Immature natural killer cell (primary cell): Measurements from ENCODE around the gene TBC1D26. TPM values are rescaled to one million over a fixed set of nuclear protein-coding genes. Genes with fewer than 3 reads are reported as not detected.
"Not testable (repeated sequence)": the region's sequence is repeated elsewhere in the genome, so short reads cannot be mapped to it uniquely, and the experiment has no call there.

ENCODE experiments used
- DNase-seq, 3 donors: peaks; one replicate each; pipeline ENCODE4 v3.0.0; 2022; ENCODE audit warnings: mixed read lengths in 1 of 3
- H3K27ac Mint-ChIP-seq, 6 donors: one replicate each; pipeline ENCODE4 v1.8.0; 2020; ENCODE audit warnings: mixed read lengths in 6 of 6, mild to moderate bottlenecking in 5 of 6, inconsistent platforms in 4 of 6, moderate library complexity in 3 of 6
- H3K27me3 Mint-ChIP-seq, 3 donors: one replicate each; pipeline ENCODE4 v1.8.0; 2020 to 2021; ENCODE audit warnings: low read depth in 3 of 3, mild to moderate bottlenecking in 3 of 3, mixed read lengths in 3 of 3, moderate library complexity in 3 of 3, inconsistent platforms in 1 of 3
- H3K36me3 Mint-ChIP-seq, 3 donors: one replicate each; pipeline ENCODE4 v1.8.0; 2020; ENCODE audit warnings: mixed read lengths in 3 of 3, inconsistent platforms in 2 of 3, mild to moderate bottlenecking in 2 of 3
- H3K4me1 Mint-ChIP-seq, 2 donors: one replicate each; pipeline ENCODE4 v1.8.0; 2020; ENCODE audit warnings: inconsistent platforms in 2 of 2, mild to moderate bottlenecking in 2 of 2, mixed read lengths in 2 of 2, moderate library complexity in 1 of 2
- H3K4me3 Mint-ChIP-seq, 5 donors: one replicate each; pipeline ENCODE4 v1.8.0; 2020; ENCODE audit warnings: mild to moderate bottlenecking in 5 of 5, mixed read lengths in 5 of 5, inconsistent platforms in 3 of 5, moderate library complexity in 3 of 5
- H3K9me3 Mint-ChIP-seq, 6 donors: one replicate each; pipeline ENCODE4 v1.8.0; 2020; ENCODE audit warnings: mild to moderate bottlenecking in 6 of 6, mixed read lengths in 6 of 6, inconsistent platforms in 4 of 6, moderate library complexity in 3 of 6
- polyA plus RNA-seq, 3 donors: library from polyadenylated mRNA; unstranded; fragments of 300-500 nt; fragmentation: Illumina TruSeq; gene quantifications; one replicate each; pipeline ENCODE4 v1.2.3, GENCODE V29; 2021

The TBC1D26 gene
- not detected for polyA plus RNA-seq

DNA sequence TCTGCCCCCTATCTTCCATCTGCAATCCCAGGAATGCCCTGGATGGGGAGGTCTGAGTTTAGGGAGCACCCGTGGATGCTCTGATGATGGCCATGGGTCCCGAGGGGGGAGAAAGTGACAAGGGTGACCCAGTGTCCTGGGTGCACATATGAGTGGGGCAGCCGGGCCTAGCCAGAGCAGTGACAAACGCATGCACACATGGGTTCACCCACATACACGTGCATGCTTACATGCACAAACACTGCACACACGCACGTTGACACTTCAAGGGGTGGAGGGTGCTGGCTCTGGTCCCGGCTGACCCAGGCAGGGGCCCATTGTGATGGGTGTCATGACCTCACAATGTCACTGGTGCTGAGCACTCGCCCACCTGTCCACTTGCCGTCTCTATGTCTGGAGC, at the start of gene TBC1D26:
Gene TBC1D26 (plus strand): TSS at position 384 of the 400 bp plus-strand sequence. CDS start 3,066 bp downstream, outside the sequence.
- H3K36me3 Mint-ChIP-seq, DNase-seq, H3K27ac Mint-ChIP-seq, H3K9me3 Mint-ChIP-seq, H3K27me3 Mint-ChIP-seq, H3K4me1 Mint-ChIP-seq, H3K4me3 Mint-ChIP-seq: not testable (repeated sequence)

GRCh38 chr17:15683135-15683534, 48.9 kb upstream of the TBC1D26 start:
- Mint-ChIP-seq H3K4me1 (peaks cover 8 to 19% of the 10 kb centered on the region in 2 donors), H3K27ac (peak overlapping the region in 1 of 6 donors; percentile 53), H3K4me3 (peak overlapping the region in 4 of 5 donors; percentile 14 to 98 (median 64))
- not testable (repeated sequence) for H3K9me3 Mint-ChIP-seq, H3K36me3 Mint-ChIP-seq, H3K27me3 Mint-ChIP-seq, DNase-seq

DNA sequence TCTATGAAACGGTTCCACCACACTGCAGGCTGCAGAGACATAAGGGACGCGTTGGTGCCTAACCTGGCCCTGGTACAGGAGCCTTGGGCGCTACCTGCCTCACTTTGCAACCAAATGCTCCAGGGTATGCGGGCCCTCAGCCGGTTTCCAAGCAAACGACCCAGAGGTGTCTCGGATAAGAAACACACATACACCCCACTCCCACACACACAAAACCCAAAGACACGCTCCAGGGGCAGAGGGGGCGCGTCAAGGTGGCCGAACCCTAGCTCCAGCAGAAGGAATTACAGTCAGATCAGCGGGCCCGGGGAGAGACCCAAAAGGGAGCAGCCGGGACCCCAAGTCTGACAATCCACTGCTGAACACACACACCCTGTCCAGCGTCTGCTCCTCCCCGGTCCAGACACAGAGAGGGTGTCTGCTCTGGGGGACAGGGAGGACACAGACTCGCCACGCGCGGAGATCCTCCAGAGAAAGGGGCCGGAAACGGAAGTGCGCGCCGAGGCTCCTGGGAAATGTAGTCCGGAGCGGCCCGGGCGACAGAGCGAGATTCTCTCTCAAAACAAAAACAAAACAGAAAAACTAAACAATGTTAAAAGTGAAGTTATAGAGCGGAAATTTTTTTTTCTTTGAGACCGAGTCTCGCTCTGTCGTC, 48.1 kb upstream of the TBC1D26 start, which contains the start of gene TRIM16:
Gene TRIM16 (minus strand): TSS at position 488 of the 655 bp plus-strand sequence. CDS start 32,702 bp downstream, outside the sequence.
- H3K9me3 Mint-ChIP-seq, H3K27me3 Mint-ChIP-seq, H3K36me3 Mint-ChIP-seq: not testable (repeated sequence)
- Mint-ChIP-seq H3K27ac (peak within 1 kb of the TSS; percentile 71 to 94 (median 88)), H3K4me3 (peak within 1 kb of the TSS; percentile 88 to 98 (median 94)), H3K4me1 (peaks cover 8 to 19% of the 10 kb centered on the region in 2 donors)
- DNase-seq, result peak; percentile 74 to 77 (median 75)

GRCh38 chr17:15687494-15687893, 44.6 kb upstream of the TBC1D26 start:
- not testable (repeated sequence) for H3K9me3 Mint-ChIP-seq, H3K36me3 Mint-ChIP-seq, H3K27ac Mint-ChIP-seq, H3K27me3 Mint-ChIP-seq, DNase-seq, H3K4me3 Mint-ChIP-seq
- H3K4me1 Mint-ChIP-seq, result peaks cover 8 to 19% of the 10 kb centered on the region in 2 donors

DNA sequence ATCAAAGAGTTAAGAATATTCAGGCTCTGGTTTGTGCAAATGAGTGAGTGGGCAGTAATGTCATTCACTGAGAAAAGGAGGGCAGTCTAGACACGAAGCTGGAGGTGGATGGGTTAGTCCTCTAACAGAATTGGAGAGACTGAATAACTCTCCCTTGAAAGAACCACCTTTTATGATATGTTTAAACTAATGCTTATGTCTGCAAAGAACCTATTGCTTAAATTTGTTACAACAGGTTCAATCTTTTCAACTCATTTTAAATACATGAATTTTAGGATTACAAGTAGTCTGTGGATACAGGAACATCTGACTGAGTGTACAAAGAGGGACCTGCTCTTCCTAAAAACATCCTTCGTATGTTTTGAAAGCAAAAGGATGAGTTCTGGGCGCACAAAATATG, 33.1 kb upstream of the TBC1D26 start:
- not testable (repeated sequence) for H3K27me3 Mint-ChIP-seq, H3K9me3 Mint-ChIP-seq, H3K36me3 Mint-ChIP-seq, DNase-seq
- H3K4me1 Mint-ChIP-seq, result peaks cover 11 to 13% of the 10 kb centered on the region in 2 donors
- peak overlapping the region; percentile 89 to 98 (median 92) for H3K27ac Mint-ChIP-seq
- H3K4me3 Mint-ChIP-seq, result peak overlapping the region; percentile 95 to 100 (median 97)

DNA sequence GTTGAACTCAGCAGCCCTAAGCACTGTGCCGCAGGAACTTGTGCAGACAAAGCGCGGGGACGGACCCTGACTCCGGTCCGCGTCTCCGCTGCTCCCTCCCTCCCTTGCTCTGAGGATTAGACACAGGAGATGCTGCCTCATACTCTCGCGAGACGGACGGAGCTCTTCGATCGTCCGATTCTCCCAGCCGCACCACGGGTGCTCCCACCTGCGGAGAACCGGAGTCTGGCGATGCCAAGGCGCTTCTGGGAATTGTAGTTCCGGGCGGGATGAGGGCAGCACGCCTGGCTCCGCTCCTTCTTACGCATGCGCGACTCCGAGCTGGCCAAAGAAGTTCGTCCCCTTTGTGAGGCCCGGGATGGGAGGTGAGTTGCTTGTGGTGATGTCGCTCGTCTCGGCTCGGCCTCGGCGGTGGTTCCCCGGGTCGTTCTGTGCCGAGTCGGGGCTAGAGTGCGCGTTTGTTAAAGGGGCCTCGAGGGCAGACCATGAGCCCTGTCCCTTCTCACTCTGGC, 32.6 kb upstream of the TBC1D26 start, which contains the start of gene ZNF286A:
Gene ZNF286A (plus strand): TSS at position 340 of the 512 bp plus-strand sequence. CDS start 578 bp downstream, outside the sequence.
- peak; percentile 93 to 96 (median 95) for DNase-seq
- H3K36me3 Mint-ChIP-seq, H3K27me3 Mint-ChIP-seq, H3K9me3 Mint-ChIP-seq: not testable (repeated sequence)
- peak within 1 kb of the TSS; percentile 95 to 100 (median 97) for H3K4me3 Mint-ChIP-seq
- H3K4me1 Mint-ChIP-seq, result peaks cover 11 to 13% of the 10 kb centered on the region in 2 donors
- H3K27ac Mint-ChIP-seq, result peak within 1 kb of the TSS; percentile 89 to 98 (median 92)

GRCh38 chr17:15699937-15700336, 32.1 kb upstream of the TBC1D26 start:
- Mint-ChIP-seq H3K4me1 (peaks cover 11 to 13% of the 10 kb centered on the region in 2 donors), H3K4me3 (peak overlapping the region; percentile 95 to 100 (median 97)), H3K27ac (peak overlapping the region; percentile 89 to 98 (median 92))
- not testable (repeated sequence) for H3K27me3 Mint-ChIP-seq, H3K9me3 Mint-ChIP-seq, DNase-seq, H3K36me3 Mint-ChIP-seq

DNA sequence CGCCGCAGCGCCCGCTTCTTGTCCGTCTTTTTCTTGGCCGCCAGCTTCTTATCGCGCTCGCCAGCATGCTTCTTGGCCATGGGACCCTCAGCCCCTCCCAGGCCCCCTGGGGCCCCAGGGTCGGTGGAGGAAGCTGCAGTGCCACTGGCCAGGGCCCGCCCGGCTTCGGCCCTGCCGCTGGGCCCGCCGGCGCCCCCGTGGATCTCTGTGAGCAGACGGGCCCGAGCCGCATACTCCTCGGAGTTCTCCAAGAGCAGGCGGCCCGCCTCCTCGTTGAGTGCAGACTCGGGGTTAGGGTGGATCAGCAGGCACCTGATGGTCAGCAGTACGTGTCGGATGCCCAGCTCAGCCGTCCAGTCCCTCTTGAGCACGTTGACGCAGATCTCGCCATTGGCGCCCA, 27.8 kb upstream of the TBC1D26 start:
- H3K27ac Mint-ChIP-seq, H3K27me3 Mint-ChIP-seq, H3K9me3 Mint-ChIP-seq, H3K4me3 Mint-ChIP-seq, DNase-seq, H3K4me1 Mint-ChIP-seq: not testable (repeated sequence)
- H3K36me3 Mint-ChIP-seq, result peaks cover 25 to 39% (median 36%) of the 10 kb centered on the region in 3 donors

DNA sequence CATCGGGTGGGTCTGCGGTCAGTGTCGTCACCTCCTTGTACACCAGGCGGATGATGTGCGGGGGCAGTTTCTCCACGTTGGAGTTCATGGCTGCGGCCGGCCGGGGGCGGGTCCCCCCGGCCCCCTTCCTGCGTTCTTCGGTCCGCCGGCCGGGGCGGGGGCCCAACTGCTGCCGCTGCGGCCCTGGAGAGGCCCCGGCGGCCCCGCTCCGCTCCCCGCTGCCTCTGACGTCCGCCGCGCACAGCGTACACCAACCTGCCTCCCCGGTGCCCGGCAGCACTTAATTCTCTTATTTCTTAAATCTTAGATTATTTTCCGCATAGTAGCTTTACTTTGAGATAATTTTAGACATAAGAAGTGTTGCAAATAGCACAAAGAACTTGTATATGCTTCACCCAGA, 27.3 kb upstream of the TBC1D26 start:
- H3K9me3 Mint-ChIP-seq, H3K4me3 Mint-ChIP-seq, H3K27me3 Mint-ChIP-seq, DNase-seq, H3K4me1 Mint-ChIP-seq, H3K27ac Mint-ChIP-seq: not testable (repeated sequence)
- peaks cover 30 to 45% (median 42%) of the 10 kb centered on the region in 3 donors for H3K36me3 Mint-ChIP-seq

DNA sequence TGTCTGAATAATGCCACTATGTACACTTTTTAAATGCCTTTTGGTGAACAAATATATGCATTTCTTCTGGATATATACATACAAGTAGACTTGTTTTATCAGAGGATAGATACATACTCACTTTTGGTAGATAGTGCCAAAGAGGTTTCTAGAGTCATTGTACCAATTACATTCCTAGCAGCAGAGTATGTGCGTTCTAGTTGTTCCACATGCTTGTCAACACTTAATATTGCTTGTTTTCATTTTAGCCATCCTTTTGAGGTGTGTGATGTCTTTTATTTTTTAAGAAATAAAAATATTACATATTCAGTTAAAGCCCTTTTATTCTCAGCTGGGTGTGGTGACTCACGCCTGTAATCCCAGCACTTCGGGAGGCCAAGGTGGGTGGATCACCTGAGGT, 23.2 kb upstream of the TBC1D26 start:
- peaks cover 37 to 61% (median 57%) of the 10 kb centered on the region in 3 donors for H3K36me3 Mint-ChIP-seq
- H3K27ac Mint-ChIP-seq, H3K4me3 Mint-ChIP-seq, DNase-seq, H3K4me1 Mint-ChIP-seq, H3K27me3 Mint-ChIP-seq: not testable (repeated sequence)
- peaks cover 2 to 15% (median 6%) of the 10 kb centered on the region in 6 donors for H3K9me3 Mint-ChIP-seq

DNA sequence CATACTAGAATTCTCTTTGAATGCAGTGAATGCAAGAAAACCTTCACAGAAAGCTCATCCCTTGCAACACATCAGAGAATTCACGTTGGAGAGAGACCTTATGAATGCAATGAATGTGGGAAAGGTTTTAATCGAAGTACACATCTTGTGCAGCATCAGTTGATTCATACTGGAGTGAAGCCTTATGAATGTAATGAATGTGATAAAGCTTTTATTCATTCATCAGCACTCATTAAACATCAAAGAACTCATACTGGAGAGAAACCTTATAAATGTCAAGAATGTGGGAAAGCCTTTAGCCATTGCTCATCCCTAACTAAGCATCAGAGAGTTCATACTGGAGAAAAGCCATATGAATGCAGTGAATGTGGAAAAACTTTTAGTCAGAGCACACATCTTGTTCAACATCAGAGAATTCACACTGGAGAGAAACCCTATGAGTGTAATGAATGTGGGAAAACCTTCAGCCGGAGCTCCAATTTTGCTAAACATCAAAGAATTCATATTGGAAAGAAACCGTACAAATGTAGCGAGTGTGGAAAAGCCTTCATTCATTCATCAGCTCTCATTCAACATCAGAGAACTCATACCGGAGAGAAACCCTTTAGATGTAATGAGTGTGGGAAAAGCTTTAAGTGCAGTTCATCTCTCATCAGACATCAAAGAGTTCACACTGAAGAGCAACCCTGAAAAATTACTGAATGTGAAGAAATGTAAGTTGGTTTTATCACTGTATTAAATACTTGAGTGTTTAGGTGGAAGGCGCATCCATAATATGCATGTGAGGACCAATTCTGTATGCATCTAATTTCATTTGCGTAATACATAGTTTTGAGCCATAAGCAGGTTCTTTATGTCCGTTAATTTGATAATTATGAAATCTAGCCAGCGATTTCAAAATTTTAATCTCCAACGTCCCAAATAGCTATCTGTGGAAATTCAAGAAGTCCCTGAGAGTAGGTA, 15.2 kb upstream of the TBC1D26 start:
- not testable (repeated sequence) for H3K27me3 Mint-ChIP-seq, H3K4me3 Mint-ChIP-seq, H3K4me1 Mint-ChIP-seq, H3K27ac Mint-ChIP-seq, DNase-seq
- Mint-ChIP-seq H3K9me3 (peaks cover 24 to 51% (median 43%) of the 10 kb centered on the region in 6 donors), H3K36me3 (peaks cover 20 to 32% (median 21%) of the 10 kb centered on the region in 3 donors)

GRCh38 chr17:15730535-15730934, 1.5 kb upstream of the TBC1D26 start:
- H3K27ac Mint-ChIP-seq, H3K4me1 Mint-ChIP-seq, DNase-seq, H3K4me3 Mint-ChIP-seq, H3K36me3 Mint-ChIP-seq, H3K9me3 Mint-ChIP-seq, H3K27me3 Mint-ChIP-seq: not testable (repeated sequence)

GRCh38 chr17:15733174-15733789, 1.2 kb downstream of the TBC1D26 start:
- not testable (repeated sequence) for H3K27me3 Mint-ChIP-seq, H3K4me3 Mint-ChIP-seq, DNase-seq, H3K27ac Mint-ChIP-seq, H3K9me3 Mint-ChIP-seq, H3K4me1 Mint-ChIP-seq, H3K36me3 Mint-ChIP-seq
